Measurements from ENCODE around the gene LEMD3.

- no peak for TF ChIP-seq HDGF (IDR thresholded peaks at IDR 0.05; ENCODE audit: borderline replicate concordance)
- TF ChIP-seq TARDBP (IDR thresholded peaks at IDR 0.05), result no peak
- no peak for TF ChIP-seq SUZ12 (IDR thresholded peaks at IDR 0.05)
- TF ChIP-seq PKNOX1 (IDR thresholded peaks at IDR 0.05), result no peak
- no peak for TF ChIP-seq BHLHE40 (IDR thresholded peaks at IDR 0.05; ENCODE audit: borderline replicate concordance)
- TF ChIP-seq ELF4 (IDR thresholded peaks at IDR 0.05), result no peak
- TF ChIP-seq FOXA1 (IDR thresholded peaks at IDR 0.05), result no peak
- no peak for TF ChIP-seq NFRKB (IDR thresholded peaks at IDR 0.05)
- no peak for TF ChIP-seq SP1 (IDR thresholded peaks at IDR 0.05)
- TF ChIP-seq FOXM1 (IDR thresholded peaks at IDR 0.05; ENCODE audit: borderline replicate concordance), result no peak
- no peak for TF ChIP-seq CTBP1 (IDR thresholded peaks at IDR 0.05; ENCODE audit: borderline replicate concordance)
- TF ChIP-seq ARNT (IDR thresholded peaks at IDR 0.05), result no peak
- no peak for TF ChIP-seq L3MBTL2 (conservative IDR thresholded peaks at IDR 0.05)
These were observed 106.2 kb downstream of the LEMD3 start for GRCh38 chr12:65275627-65276026.
